ENCODE measurements around the gene ETNK2. TPM values are rescaled to one million over a fixed set of nuclear protein-coding genes. Genes with fewer than 3 reads are reported as not detected.
A peak's percentile ranks its signal among the peaks of the same experiment; 100 is the strongest.

ETNK2 gene
- total and polyA plus RNA-seq, 2 of the 8 experiments (the other 6 are each of a cell fraction or from before 2014, with no cell fraction given): 20.1 to 26.7 TPM

GRCh38 chr1:204147406-204148383 lies 4.1 kb downstream of the ETNK2 start:
- peaks cover 0 to 16% (median 13%) of the 10 kb centered on the region in 4 experiments; a peak in 4 of 7 replicates for H3K27me3 ChIP-seq (replicated peaks in 1 of 4; ENCODE audit: control insufficient read depth in 3 of 4, extremely low read depth in 1 of 4, insufficient read depth in 3 of 4, low read length in 3 of 4)
- 0 out of 2 replicates have a peak overlapping the region, but pooled peaks have one; percentile 8 for H3K27ac ChIP-seq (ENCODE audit: low read depth, low read length)
- H3K36me3 ChIP-seq (ENCODE audit: control insufficient read depth in 2 of 4, insufficient read depth in 4 of 4, low read length in 3 of 4): no peaks in the 10 kb centered on the region
- H2BK15ac ChIP-seq (ENCODE audit: low read length): peak overlapping the region; percentile 25; the same call in 1 of the 2 replicates
- H2AFZ ChIP-seq (ENCODE audit: low read length): no peak overlapping the region
- H3K23ac ChIP-seq (ENCODE audit: insufficient read length): no peak overlapping the region
- no peak overlapping the region for H3K9ac ChIP-seq (replicated peaks in 1 of 4; ENCODE audit: extremely low read depth in 1 of 4, low read depth in 3 of 4, low read length in 3 of 4)
- H4K91ac ChIP-seq (replicated peaks; ENCODE audit: insufficient read length, low read length): peak overlapping the region; percentile 7
- peak overlapping the region in 2 of 4 experiments; percentile 17 to 30; a peak in 3 of 8 replicates for H3K4me3 ChIP-seq (ENCODE audit: extremely low read depth in 1 of 4, insufficient read depth in 2 of 4, low read depth in 3 of 4, low read length in 4 of 4)
- peak overlapping the region; percentile 37; the same call in 1 of the 2 replicates for H2BK5ac ChIP-seq (ENCODE audit: low read depth, low read length)
- DNase-seq (ENCODE audit: low read depth in 1 of 2, low spot score in 2 of 2) (no peak), FAIRE-seq (peak; percentile 82)
- H2BK20ac ChIP-seq (ENCODE audit: low read length): peak overlapping the region; percentile 21; the same call in 1 of the 2 replicates
- no peak overlapping the region for H3K4ac ChIP-seq (replicated peaks; ENCODE audit: insufficient read length, low read depth, low read length)
- no peak overlapping the region for H3K56ac ChIP-seq (replicated peaks; ENCODE audit: insufficient read length, low read depth, low read length)
- 0 out of 4 replicates have a peak, but pooled peaks of 1 of the 2 experiments have one; percentile 24 for TF ChIP-seq HDAC2 (IDR thresholded peaks at IDR 0.05; ENCODE audit: borderline replicate concordance in 1 of 2, low read depth in 2 of 2, low read length in 2 of 2)
- TF ChIP-seq KDM4A (IDR thresholded peaks at IDR 0.05; ENCODE audit: low read depth, low read length, severe bottlenecking): peak; percentile 24
- no peak for TF ChIP-seq ZNF274 (IDR thresholded peaks at IDR 0.05; ENCODE audit: borderline replicate concordance, extremely low read depth, low read length)
- TF ChIP-seq SP4 (IDR thresholded peaks at IDR 0.05; ENCODE audit: low read length): peak; percentile 51; the same call in 1 of the 2 replicates
- no peak for TF ChIP-seq POLR2AphosphoS5 (IDR thresholded peaks at IDR 0.05; ENCODE audit: low read depth, low read length)
- peak overlapping the region; percentile 52 to 53 for H3K4me2 ChIP-seq (ENCODE audit: insufficient read depth in 1 of 2, low read depth in 2 of 2, low read length in 2 of 2)
- H3K9me3 ChIP-seq (ENCODE audit: insufficient read depth in 2 of 2, low read depth in 1 of 2, low read length in 1 of 2): no peaks in the 10 kb centered on the region
- H2BK120ac ChIP-seq (replicated peaks; ENCODE audit: low read depth, low read length): no peak overlapping the region
- H3K4me1 ChIP-seq (replicated peaks in 1 of 4; ENCODE audit: control insufficient read depth in 3 of 4, insufficient read depth in 4 of 4, low read length in 3 of 4): peaks cover 0 to 43% (median 29%) of the 10 kb centered on the region in 4 experiments; a peak in 6 of 7 replicates
- no peak overlapping the region; the same call in 1 of the 2 replicates for H2BK12ac ChIP-seq (ENCODE audit: low read depth, low read length)
- H3K23me2 ChIP-seq (ENCODE audit: low read depth, low read length): peaks cover 12% of the 10 kb centered on the region; the same call in 1 of the 2 replicates
- H3K14ac ChIP-seq (ENCODE audit: insufficient read length): no peak overlapping the region
- POLR2A ChIA-PET (ENCODE audit: partially characterized antibody): interaction anchor here (0.6 to 6.5 kb wide), 7 partner anchors 9 to 151 kb away, joined by 3 to 35 read pairs (median 3); partner anchors contain the start of gene GOLT1A
- H2AK5ac ChIP-seq (ENCODE audit: low read depth, low read length): no peak overlapping the region
- H3K18ac ChIP-seq (ENCODE audit: extremely low read depth, low read length): peak overlapping the region; percentile 71
- no peaks in the 10 kb centered on the region for H4K20me1 ChIP-seq (replicated peaks in 1 of 2; ENCODE audit: control insufficient read depth in 1 of 2, insufficient read depth in 2 of 2, low read length in 2 of 2)
- no peak overlapping the region for H4K8ac ChIP-seq (ENCODE audit: extremely low read depth, insufficient read depth, low read length)
- CTCF ChIA-PET (ENCODE audit: partially characterized antibody): interaction anchor here (0.9 to 4.9 kb wide), 6 partner anchors 12 to 288 kb away, joined by 3 to 34 read pairs (median 3); no protein-coding TSS in a partner anchor
- WGBS, 2 experiments (ENCODE audit: extremely low coverage in 1 of 2, insufficient coverage in 1 of 2, insufficient read length in 1 of 2, insufficient replicate concordance in 2 of 2, low coverage in 1 of 2, low lambda C conversion rate in 2 of 2, missing lambda C conversion rate in 1 of 2): 55% methylated on average over 13 of the region's 13 CpGs; no CpG with 5 or more reads in 1 of the 2 experiments
- H4K5ac ChIP-seq (ENCODE audit: insufficient read length, low read depth, low read length): no peak overlapping the region
- peaks cover 2% of the 10 kb centered on the region; the same call in 1 of the 2 replicates for H3K79me1 ChIP-seq (ENCODE audit: low read depth, low read length)
- no peaks in the 10 kb centered on the region for H3K79me2 ChIP-seq (ENCODE audit: control insufficient read depth in 1 of 2, insufficient read depth in 2 of 2, low read length in 2 of 2)
